ENCODE data around the gene MEIKIN. TPM values are rescaled to one million over a fixed set of nuclear protein-coding genes. Genes with fewer than 3 reads are reported as not detected.

Gene MEIKIN
- total RNA-seq, 1 experiment from 2014 or later = not detected

DNA sequence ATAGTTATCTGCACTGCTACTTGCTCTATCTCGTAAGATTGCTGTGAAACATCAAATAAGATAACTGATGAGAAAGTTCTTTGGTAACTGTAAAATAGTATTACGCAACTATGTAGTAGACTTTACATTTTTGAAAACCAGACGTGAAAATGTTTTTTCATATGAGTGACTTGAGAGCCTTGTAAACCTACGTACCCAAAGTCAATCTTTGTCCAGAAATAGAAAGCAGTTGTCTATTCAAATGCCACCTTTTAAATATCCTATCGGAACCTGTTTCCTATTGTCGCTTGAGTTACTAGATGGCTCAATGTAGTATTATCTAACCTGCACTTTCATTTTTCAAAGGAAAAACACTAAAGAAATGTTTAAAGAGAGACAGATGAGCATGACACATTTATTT lies 150.2 kb downstream of the MEIKIN start:
- H3K4me3 Mint-ChIP-seq (ENCODE audit: unreplicated experiment) = peak overlapping the region; percentile 95
- peaks cover 27% of the 10 kb centered on the region for H3K36me3 Mint-ChIP-seq (ENCODE audit: insufficient read depth, unreplicated experiment)
- no TSS peak for BruUV-seq (replicated peaks)
- H3K9me3 Mint-ChIP-seq (ENCODE audit: unreplicated experiment) = no peaks in the 10 kb centered on the region
- ChIA-PET POLR2A (no interaction called here), CTCF (no interaction called here)
- H3K36me3 ChIP-seq (ENCODE audit: control insufficient read depth, insufficient read depth, low read length) = no peaks in the 10 kb centered on the region
- H3K27me3 ChIP-seq (replicated peaks; ENCODE audit: control insufficient read depth, insufficient read depth, low read length) = no peaks in the 10 kb centered on the region
- DNase-seq = no peak
- peaks cover 13% of the 10 kb centered on the region for H3K4me1 Mint-ChIP-seq (ENCODE audit: low read depth, unreplicated experiment)
- peak overlapping the region; percentile 94 for H3K4me3 ChIP-seq (ENCODE audit: low read depth, low read length)
- H3K9me3 ChIP-seq = no peaks in the 10 kb centered on the region
- H3K27me3 Mint-ChIP-seq (ENCODE audit: insufficient read depth, unreplicated experiment) = no peaks in the 10 kb centered on the region
- H3K4me1 ChIP-seq = peaks cover 5% of the 10 kb centered on the region
- intact Hi-C loops (cut with micrococcal nuclease; ENCODE audit: unreplicated experiment) = loop anchor here (5.0 kb wide), 1 partner anchor 212 kb away; no protein-coding TSS in a partner anchor
- H3K27ac Mint-ChIP-seq (ENCODE audit: unreplicated experiment) = peak overlapping the region; percentile 71
- TF ChIP-seq, protein P1, sequence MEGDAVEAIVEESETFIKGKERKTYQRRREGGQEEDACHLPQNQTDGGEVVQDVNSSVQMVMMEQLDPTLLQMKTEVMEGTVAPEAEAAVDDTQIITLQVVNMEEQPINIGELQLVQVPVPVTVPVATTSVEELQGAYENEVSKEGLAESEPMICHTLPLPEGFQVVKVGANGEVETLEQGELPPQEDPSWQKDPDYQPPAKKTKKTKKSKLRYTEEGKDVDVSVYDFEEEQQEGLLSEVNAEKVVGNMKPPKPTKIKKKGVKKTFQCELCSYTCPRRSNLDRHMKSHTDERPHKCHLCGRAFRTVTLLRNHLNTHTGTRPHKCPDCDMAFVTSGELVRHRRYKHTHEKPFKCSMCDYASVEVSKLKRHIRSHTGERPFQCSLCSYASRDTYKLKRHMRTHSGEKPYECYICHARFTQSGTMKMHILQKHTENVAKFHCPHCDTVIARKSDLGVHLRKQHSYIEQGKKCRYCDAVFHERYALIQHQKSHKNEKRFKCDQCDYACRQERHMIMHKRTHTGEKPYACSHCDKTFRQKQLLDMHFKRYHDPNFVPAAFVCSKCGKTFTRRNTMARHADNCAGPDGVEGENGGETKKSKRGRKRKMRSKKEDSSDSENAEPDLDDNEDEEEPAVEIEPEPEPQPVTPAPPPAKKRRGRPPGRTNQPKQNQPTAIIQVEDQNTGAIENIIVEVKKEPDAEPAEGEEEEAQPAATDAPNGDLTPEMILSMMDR (IDR thresholded peaks at IDR 0.05; ENCODE audit: insufficient read depth in 1 of 2, low read depth in 1 of 2, low read length in 1 of 2, severe bottlenecking in 1 of 2, unreplicated experiment in 1 of 2) = no peak

DNA sequence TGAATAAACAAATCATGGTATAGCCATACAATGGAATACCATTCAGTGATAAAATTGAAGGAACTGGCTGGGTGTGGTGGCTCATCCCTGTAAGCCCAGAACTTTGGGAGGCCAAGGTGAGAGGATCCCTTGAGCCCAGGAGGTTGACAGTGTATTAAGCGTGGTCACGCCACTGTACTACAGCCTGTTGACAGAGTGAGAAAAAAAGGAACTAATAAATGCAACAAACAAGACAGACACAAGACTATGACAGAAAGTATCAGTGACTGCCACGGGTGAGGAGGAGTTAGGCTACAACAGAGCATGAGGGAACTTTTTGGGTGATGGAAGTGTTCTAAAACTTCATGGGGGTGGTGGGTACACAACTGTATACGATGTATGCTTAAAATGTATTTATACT lies 150.9 kb downstream of the MEIKIN start:
- Mint-ChIP-seq H3K4me1 (ENCODE audit: low read depth, unreplicated experiment) (peaks cover 13% of the 10 kb centered on the region), H3K27ac (ENCODE audit: unreplicated experiment) (no peak overlapping the region), H3K4me3 (ENCODE audit: unreplicated experiment) (peak overlapping the region; percentile 95), H3K27me3 (ENCODE audit: insufficient read depth, unreplicated experiment) (no peaks in the 10 kb centered on the region), H3K36me3 (ENCODE audit: insufficient read depth, unreplicated experiment) (peaks cover 27% of the 10 kb centered on the region), H3K9me3 (ENCODE audit: unreplicated experiment) (no peaks in the 10 kb centered on the region)
- ChIA-PET CTCF (no interaction called here), POLR2A (no interaction called here)
- no TSS peak for BruUV-seq (replicated peaks)
- no peaks in the 10 kb centered on the region for H3K36me3 ChIP-seq (ENCODE audit: control insufficient read depth, insufficient read depth, low read length)
- peaks cover 5% of the 10 kb centered on the region for H3K4me1 ChIP-seq
- TF ChIP-seq, protein P1 (IDR thresholded peaks at IDR 0.05; ENCODE audit: insufficient read depth in 1 of 2, low read depth in 1 of 2, low read length in 1 of 2, severe bottlenecking in 1 of 2, unreplicated experiment in 1 of 2) = no peak
- H3K27me3 ChIP-seq (replicated peaks; ENCODE audit: control insufficient read depth, insufficient read depth, low read length) = no peaks in the 10 kb centered on the region
- intact Hi-C loops (cut with micrococcal nuclease; ENCODE audit: unreplicated experiment) = no loop called here
- no peaks in the 10 kb centered on the region for H3K9me3 ChIP-seq
- DNase-seq = no peak
- H3K4me3 ChIP-seq (ENCODE audit: low read depth, low read length) = no peak overlapping the region

DNA sequence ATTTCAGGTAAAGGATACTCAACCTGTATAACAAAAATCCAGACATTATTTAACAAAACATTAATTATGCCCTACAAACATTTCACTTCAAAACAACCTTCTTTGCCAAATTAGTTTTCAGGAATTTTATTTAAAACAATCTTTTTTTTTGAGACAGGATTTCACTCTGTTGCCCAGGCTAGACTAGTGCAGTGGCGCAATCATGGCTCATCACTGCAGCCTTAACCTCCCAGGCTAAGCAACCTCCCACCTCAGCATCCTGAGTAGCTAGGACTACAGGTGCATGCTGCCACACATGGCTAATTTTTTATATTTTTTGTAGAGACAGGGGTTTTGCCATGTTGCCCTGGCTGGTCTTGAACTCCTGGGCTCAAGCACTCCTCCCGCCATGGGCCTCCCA lies 152.6 kb downstream of the MEIKIN start:
- H3K36me3 Mint-ChIP-seq (ENCODE audit: insufficient read depth, unreplicated experiment) = peaks cover 29% of the 10 kb centered on the region
- no TSS peak for BruUV-seq (replicated peaks)
- H3K4me1 Mint-ChIP-seq (ENCODE audit: low read depth, unreplicated experiment) = peaks cover 16% of the 10 kb centered on the region
- no peak overlapping the region for H3K4me3 Mint-ChIP-seq (ENCODE audit: unreplicated experiment)
- Histone ChIP-seq H3K27me3 (replicated peaks; ENCODE audit: control insufficient read depth, insufficient read depth, low read length) (no peaks in the 10 kb centered on the region), H3K9me3 (no peaks in the 10 kb centered on the region), H3K4me3 (ENCODE audit: low read depth, low read length) (no peak overlapping the region), H3K4me1 (peaks cover 8% of the 10 kb centered on the region), H3K36me3 (ENCODE audit: control insufficient read depth, insufficient read depth, low read length) (no peaks in the 10 kb centered on the region)
- CTCF ChIA-PET = no interaction called here
- TF ChIP-seq, protein P1 (IDR thresholded peaks at IDR 0.05; ENCODE audit: insufficient read depth in 1 of 2, low read depth in 1 of 2, low read length in 1 of 2, severe bottlenecking in 1 of 2, unreplicated experiment in 1 of 2) = no peak
- no peaks in the 10 kb centered on the region for H3K27me3 Mint-ChIP-seq (ENCODE audit: insufficient read depth, unreplicated experiment)
- H3K9me3 Mint-ChIP-seq (ENCODE audit: unreplicated experiment) = no peaks in the 10 kb centered on the region
- DNase-seq = no peak
- POLR2A ChIA-PET = no interaction called here
- H3K27ac Mint-ChIP-seq (ENCODE audit: unreplicated experiment) = no peak overlapping the region
- intact Hi-C loops (cut with micrococcal nuclease; ENCODE audit: unreplicated experiment) = no loop called here

Data from Caco-2 (cell line).